Natural killer cell (primary cell): ENCODE measurements around the gene NFASC. TPM values are rescaled to one million over a fixed set of nuclear protein-coding genes. Genes with fewer than 3 reads are reported as not detected.

Experiments
- ATAC-seq, 3 donors: fragments of 150-1000 bp in 2 of 3; fragments of 200-7000 bp in 1 of 3; cut with Tn5 transposase; 1 replicate in 1 of 3; 2 replicates in 2 of 3; pipeline ENCODE4 v1.10.0; 2021; ENCODE audit warnings: mild to moderate bottlenecking in 2 of 3, moderate library complexity in 2 of 3
- DNase-seq, 2 donors: peaks; one replicate each; pipeline versions ENCODE4 v3.0.0 to v3.0.0-alpha.2; 2013 to 2021; ENCODE audit warnings: mixed read lengths in 1 of 2
- H3K27ac ChIP-seq: one replicate; pipeline ENCODE4 v1.5.1; 2013; ENCODE audit warnings: mild to moderate bottlenecking, low read length
- H3K27me3 ChIP-seq: one replicate; pipeline ENCODE4 v1.6.1; 2013; ENCODE audit warnings: low read length; ENCODE audit not compliant: control insufficient read depth, insufficient read depth
- H3K36me3 ChIP-seq: one replicate; pipeline ENCODE4 v1.6.1; 2013; ENCODE audit warnings: low read length; ENCODE audit not compliant: control insufficient read depth, insufficient read depth
- H3K4me1 ChIP-seq: one replicate; pipeline ENCODE4 v1.6.1; 2013; ENCODE audit warnings: low read length; ENCODE audit not compliant: control insufficient read depth, insufficient read depth
- H3K4me3 ChIP-seq: one replicate; pipeline ENCODE4 v1.5.1; 2013; ENCODE audit warnings: low read length
- H3K9me3 ChIP-seq: one replicate; pipeline ENCODE4 v1.6.1; 2013; ENCODE audit warnings: low read length; ENCODE audit not compliant: control insufficient read depth, insufficient read depth
- H3K27ac Mint-ChIP-seq, 2 donors: one replicate each; pipeline ENCODE4 v1.8.0; 2022; ENCODE audit warnings: mild to moderate bottlenecking in 2 of 2, mixed read lengths in 2 of 2, moderate library complexity in 1 of 2
- H3K27me3 Mint-ChIP-seq, 2 donors: one replicate each; pipeline ENCODE4 v1.8.0; 2022; ENCODE audit warnings: low read depth in 2 of 2, mixed read lengths in 2 of 2
- H3K36me3 Mint-ChIP-seq: one replicate; pipeline ENCODE4 v1.8.0; 2022; ENCODE audit warnings: mixed read lengths
- H3K4me1 Mint-ChIP-seq, 2 donors: one replicate each; pipeline ENCODE4 v1.8.0; 2022; ENCODE audit warnings: mixed read lengths in 2 of 2
- H3K4me3 Mint-ChIP-seq: one replicate; pipeline ENCODE4 v1.8.0; 2022; ENCODE audit warnings: mild to moderate bottlenecking, moderate library complexity, mixed read lengths
- H3K9me3 Mint-ChIP-seq, 2 donors: one replicate each; pipeline ENCODE4 v1.8.0; 2022; ENCODE audit warnings: mixed read lengths in 2 of 2
- WGBS: methylation state at CpG from one replicate; pipeline ENCODE4 v1.1.7; 2013; ENCODE audit warnings: missing lambda C conversion rate; ENCODE audit not compliant: insufficient coverage; 5-methylcytosine and 5-hydroxymethylcytosine counted together
- intact Hi-C: fragments of 100-400 bp; cut with micrococcal nuclease; formaldehyde crosslinking; loops from one replicate; pipeline ENCODE4 v1.14.2; 2022
- total RNA-seq, 4 donors: library from RNA; stranded (reverse); fragments of 120-200 nt in 1 of 4; gene quantifications; one replicate each; pipeline versions ENCODE4 v1.2.3 to v1.2.4, GENCODE V29; 2013 to 2022
- TF ChIP-seq, protein P1 (sequence below): fragments of 200-600 bp; IDR thresholded peaks from one replicate; pipeline ENCODE4 v1.8.0; 2022; ENCODE audit warnings: antibody characterized with exemption

Gene NFASC
- total RNA-seq, 3 donors from 2014 or later (not counting 1 experiment from before 2014, with no cell fraction given) = 0.09 to 0.27 TPM; not detected in 1

DNA sequence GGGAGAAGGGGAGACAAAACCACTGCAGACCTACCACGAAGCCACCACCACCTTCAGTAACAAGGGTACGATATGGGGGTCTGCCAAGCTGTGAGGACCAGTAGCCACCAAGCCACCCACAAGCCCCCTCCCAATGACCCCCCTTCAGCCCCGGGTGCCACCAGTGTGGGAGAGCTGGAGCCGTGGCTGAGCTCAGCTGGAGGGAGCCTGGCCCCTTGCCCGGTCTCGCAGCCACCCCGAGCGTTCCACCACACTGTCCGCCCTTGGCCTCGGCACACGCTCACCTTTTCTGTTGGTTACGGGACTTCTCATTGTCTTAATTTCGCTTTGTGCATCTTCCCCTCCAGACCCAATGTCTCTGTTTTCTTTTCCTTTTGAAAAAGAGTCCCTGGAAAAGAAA lies 145.9 kb downstream of the NFASC start:
- H3K27ac Mint-ChIP-seq = no peak overlapping the region
- no peaks in the 10 kb centered on the region for H3K9me3 ChIP-seq
- H3K4me1 Mint-ChIP-seq = no peaks in the 10 kb centered on the region
- no peaks in the 10 kb centered on the region for H3K4me1 ChIP-seq
- H3K36me3 ChIP-seq = no peaks in the 10 kb centered on the region
- no peak overlapping the region for H3K27ac ChIP-seq
- no peak overlapping the region for H3K4me3 ChIP-seq
- 87% methylated on average over 13 of the region's 13 CpGs for WGBS
- no peaks in the 10 kb centered on the region for H3K36me3 Mint-ChIP-seq
- intact Hi-C loops = no loop called here
- TF ChIP-seq, protein P1, sequence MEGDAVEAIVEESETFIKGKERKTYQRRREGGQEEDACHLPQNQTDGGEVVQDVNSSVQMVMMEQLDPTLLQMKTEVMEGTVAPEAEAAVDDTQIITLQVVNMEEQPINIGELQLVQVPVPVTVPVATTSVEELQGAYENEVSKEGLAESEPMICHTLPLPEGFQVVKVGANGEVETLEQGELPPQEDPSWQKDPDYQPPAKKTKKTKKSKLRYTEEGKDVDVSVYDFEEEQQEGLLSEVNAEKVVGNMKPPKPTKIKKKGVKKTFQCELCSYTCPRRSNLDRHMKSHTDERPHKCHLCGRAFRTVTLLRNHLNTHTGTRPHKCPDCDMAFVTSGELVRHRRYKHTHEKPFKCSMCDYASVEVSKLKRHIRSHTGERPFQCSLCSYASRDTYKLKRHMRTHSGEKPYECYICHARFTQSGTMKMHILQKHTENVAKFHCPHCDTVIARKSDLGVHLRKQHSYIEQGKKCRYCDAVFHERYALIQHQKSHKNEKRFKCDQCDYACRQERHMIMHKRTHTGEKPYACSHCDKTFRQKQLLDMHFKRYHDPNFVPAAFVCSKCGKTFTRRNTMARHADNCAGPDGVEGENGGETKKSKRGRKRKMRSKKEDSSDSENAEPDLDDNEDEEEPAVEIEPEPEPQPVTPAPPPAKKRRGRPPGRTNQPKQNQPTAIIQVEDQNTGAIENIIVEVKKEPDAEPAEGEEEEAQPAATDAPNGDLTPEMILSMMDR = no peak
- ATAC-seq (no peak), DNase-seq (no peak)
- H3K4me3 Mint-ChIP-seq = no peak overlapping the region
- no peaks in the 10 kb centered on the region for H3K9me3 Mint-ChIP-seq
- H3K27me3 Mint-ChIP-seq = no peaks in the 10 kb centered on the region
- no peaks in the 10 kb centered on the region for H3K27me3 ChIP-seq

DNA sequence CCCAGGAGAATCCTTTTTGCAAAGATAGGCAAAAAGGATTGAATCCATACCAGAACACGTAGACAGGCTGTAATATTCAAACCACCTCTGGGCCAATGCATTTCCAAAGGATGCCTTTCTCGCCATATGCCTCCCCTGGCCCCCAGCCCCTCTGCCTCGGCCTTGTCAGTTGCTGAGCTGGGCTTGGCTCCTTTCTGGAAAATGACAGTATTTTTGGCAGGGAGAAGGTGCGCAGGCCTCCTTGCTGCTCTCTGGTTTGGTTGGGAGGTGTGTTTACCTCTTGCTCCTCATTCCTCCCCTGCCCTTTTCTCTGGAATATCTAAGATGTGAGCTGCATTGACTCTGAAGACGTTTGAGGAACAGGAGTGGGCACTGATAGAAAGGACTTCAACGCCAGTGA lies 146.3 kb downstream of the NFASC start:
- TF ChIP-seq, protein P1 = no peak
- Histone ChIP-seq H3K4me1 (no peaks in the 10 kb centered on the region), H3K4me3 (no peak overlapping the region), H3K36me3 (no peaks in the 10 kb centered on the region), H3K27me3 (no peaks in the 10 kb centered on the region), H3K27ac (no peak overlapping the region), H3K9me3 (no peaks in the 10 kb centered on the region)
- Mint-ChIP-seq H3K4me3 (no peak overlapping the region), H3K27me3 (no peaks in the 10 kb centered on the region), H3K27ac (no peak overlapping the region), H3K9me3 (no peaks in the 10 kb centered on the region), H3K4me1 (no peaks in the 10 kb centered on the region), H3K36me3 (no peaks in the 10 kb centered on the region)
- ATAC-seq (no peak), DNase-seq (no peak)
- intact Hi-C loops = no loop called here
- 86% methylated on average over 6 of the region's 6 CpGs for WGBS

DNA sequence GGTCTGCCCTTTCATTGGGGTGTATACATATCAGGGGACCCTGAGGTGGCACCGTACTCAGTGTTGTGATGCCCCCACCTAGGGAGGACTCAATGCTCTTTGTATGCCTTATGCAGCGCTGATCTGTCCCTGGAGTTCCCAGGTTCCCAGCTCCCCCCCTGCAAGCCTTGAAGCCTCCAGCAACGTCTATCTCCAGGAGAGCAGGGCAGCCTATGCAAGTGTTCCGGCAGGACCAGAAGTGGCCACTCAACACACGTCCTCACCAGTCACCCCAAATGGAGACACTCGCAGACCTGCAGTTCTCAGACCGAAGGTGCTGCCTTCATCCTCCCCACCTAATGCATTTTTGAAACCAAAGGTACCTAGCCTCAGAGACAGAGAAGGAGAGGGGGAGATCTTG lies 147.1 kb downstream of the NFASC start:
- H3K27ac Mint-ChIP-seq = no peak overlapping the region

DNA sequence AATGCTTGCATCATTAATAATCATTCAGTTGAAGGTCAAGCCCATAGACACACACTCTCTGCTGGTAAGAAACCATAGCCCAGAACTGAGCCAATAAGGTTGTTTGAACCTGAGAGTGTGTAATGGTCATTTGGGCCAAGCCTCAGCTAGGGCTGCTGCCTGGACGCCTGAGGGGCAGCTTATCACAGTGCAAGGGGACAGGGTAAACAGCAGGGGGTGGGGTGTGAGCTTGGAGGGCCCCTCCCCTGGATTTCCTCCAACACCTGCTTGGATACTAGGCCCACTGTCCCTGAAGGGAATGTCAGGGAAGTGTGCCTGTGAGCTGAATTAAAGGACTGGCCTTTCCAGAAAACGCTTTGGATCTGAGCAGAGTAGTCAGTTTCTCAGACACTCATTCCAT lies 147.7 kb downstream of the NFASC start:
- Histone ChIP-seq H3K27ac (no peak overlapping the region), H3K36me3 (no peaks in the 10 kb centered on the region), H3K4me1 (no peaks in the 10 kb centered on the region), H3K9me3 (no peaks in the 10 kb centered on the region), H3K27me3 (no peaks in the 10 kb centered on the region), H3K4me3 (no peak overlapping the region)
- H3K27me3 Mint-ChIP-seq = peaks cover 0 to 3% of the 10 kb centered on the region in 2 donors
- 67% methylated on average over 2 of the region's 2 CpGs for WGBS
- DNase-seq (no peak), ATAC-seq (no peak)
- no peak overlapping the region for H3K4me3 Mint-ChIP-seq
- no peaks in the 10 kb centered on the region for H3K4me1 Mint-ChIP-seq
- intact Hi-C loops = no loop called here
- H3K27ac Mint-ChIP-seq = no peak overlapping the region
- no peaks in the 10 kb centered on the region for H3K9me3 Mint-ChIP-seq
- no peaks in the 10 kb centered on the region for H3K36me3 Mint-ChIP-seq
- TF ChIP-seq, protein P1 = no peak

More for the DNA sequence above, 147.1 kb downstream of the NFASC start:
- Histone ChIP-seq H3K4me3 (no peak overlapping the region), H3K9me3 (no peaks in the 10 kb centered on the region), H3K27me3 (no peaks in the 10 kb centered on the region), H3K36me3 (no peaks in the 10 kb centered on the region), H3K4me1 (no peaks in the 10 kb centered on the region), H3K27ac (no peak overlapping the region)
- TF ChIP-seq, protein P1 = no peak
- no peak overlapping the region for H3K4me3 Mint-ChIP-seq
- 83% methylated on average over 7 of the region's 7 CpGs for WGBS
- H3K36me3 Mint-ChIP-seq = no peaks in the 10 kb centered on the region
- intact Hi-C loops = no loop called here
- peaks cover 0 to 3% of the 10 kb centered on the region in 2 donors for H3K27me3 Mint-ChIP-seq
- H3K9me3 Mint-ChIP-seq = no peaks in the 10 kb centered on the region
- ATAC-seq (no peak), DNase-seq (no peak)
- H3K4me1 Mint-ChIP-seq = no peaks in the 10 kb centered on the region
